ENCODE results near the gene AGRP.

DNA sequence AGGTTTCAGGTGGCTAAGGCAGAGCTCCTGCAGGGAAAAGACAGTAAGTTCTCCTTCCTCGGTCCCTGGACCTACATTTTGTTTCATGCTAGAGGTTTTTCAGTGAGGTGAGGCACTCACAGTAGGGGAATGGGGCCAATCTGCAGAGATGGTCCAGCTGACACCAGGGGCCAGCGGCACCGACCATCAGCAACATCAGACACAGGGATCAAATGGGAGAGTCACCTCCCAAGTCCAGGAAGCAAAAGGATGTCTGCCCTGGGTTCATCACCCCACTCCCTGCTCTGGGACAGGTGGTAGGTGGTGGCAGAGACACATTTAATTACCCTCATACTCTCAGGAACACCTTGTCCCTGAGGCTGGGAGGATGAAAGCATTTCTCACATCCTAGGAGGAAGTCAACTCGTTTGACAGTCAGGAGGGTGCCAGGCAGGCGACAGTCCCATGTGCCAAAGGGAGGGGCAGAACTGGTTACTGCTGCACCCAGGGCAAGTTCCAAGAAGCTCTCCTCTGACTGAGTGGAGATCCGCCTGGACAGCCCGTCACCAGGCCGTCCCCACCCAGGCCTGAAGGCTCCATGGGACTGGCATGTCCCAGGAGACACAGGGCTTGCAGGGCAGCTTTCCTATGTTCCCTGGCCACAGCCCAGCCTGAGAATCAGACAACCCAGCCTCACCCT lies 21.6 kb downstream of the AGRP start:
- no peak for TF ChIP-seq GABPA (IDR thresholded peaks at IDR 0.05; ENCODE audit: low read depth)
- TF ChIP-seq, protein P1, sequence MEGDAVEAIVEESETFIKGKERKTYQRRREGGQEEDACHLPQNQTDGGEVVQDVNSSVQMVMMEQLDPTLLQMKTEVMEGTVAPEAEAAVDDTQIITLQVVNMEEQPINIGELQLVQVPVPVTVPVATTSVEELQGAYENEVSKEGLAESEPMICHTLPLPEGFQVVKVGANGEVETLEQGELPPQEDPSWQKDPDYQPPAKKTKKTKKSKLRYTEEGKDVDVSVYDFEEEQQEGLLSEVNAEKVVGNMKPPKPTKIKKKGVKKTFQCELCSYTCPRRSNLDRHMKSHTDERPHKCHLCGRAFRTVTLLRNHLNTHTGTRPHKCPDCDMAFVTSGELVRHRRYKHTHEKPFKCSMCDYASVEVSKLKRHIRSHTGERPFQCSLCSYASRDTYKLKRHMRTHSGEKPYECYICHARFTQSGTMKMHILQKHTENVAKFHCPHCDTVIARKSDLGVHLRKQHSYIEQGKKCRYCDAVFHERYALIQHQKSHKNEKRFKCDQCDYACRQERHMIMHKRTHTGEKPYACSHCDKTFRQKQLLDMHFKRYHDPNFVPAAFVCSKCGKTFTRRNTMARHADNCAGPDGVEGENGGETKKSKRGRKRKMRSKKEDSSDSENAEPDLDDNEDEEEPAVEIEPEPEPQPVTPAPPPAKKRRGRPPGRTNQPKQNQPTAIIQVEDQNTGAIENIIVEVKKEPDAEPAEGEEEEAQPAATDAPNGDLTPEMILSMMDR (IDR thresholded peaks at IDR 0.05; ENCODE audit: insufficient read depth, low read length): no peak
- TF ChIP-seq POLR2AphosphoS5 (IDR thresholded peaks at IDR 0.05; ENCODE audit: low read depth): no peak
- TF ChIP-seq, protein P2, sequence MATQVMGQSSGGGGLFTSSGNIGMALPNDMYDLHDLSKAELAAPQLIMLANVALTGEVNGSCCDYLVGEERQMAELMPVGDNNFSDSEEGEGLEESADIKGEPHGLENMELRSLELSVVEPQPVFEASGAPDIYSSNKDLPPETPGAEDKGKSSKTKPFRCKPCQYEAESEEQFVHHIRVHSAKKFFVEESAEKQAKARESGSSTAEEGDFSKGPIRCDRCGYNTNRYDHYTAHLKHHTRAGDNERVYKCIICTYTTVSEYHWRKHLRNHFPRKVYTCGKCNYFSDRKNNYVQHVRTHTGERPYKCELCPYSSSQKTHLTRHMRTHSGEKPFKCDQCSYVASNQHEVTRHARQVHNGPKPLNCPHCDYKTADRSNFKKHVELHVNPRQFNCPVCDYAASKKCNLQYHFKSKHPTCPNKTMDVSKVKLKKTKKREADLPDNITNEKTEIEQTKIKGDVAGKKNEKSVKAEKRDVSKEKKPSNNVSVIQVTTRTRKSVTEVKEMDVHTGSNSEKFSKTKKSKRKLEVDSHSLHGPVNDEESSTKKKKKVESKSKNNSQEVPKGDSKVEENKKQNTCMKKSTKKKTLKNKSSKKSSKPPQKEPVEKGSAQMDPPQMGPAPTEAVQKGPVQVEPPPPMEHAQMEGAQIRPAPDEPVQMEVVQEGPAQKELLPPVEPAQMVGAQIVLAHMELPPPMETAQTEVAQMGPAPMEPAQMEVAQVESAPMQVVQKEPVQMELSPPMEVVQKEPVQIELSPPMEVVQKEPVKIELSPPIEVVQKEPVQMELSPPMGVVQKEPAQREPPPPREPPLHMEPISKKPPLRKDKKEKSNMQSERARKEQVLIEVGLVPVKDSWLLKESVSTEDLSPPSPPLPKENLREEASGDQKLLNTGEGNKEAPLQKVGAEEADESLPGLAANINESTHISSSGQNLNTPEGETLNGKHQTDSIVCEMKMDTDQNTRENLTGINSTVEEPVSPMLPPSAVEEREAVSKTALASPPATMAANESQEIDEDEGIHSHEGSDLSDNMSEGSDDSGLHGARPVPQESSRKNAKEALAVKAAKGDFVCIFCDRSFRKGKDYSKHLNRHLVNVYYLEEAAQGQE (IDR thresholded peaks at IDR 0.05; ENCODE audit: insufficient replicate concordance, low read depth): no peak
